ENCODE measurements around the gene MIER2. TPM values are rescaled to one million over a fixed set of nuclear protein-coding genes. Genes with fewer than 3 reads are reported as not detected.
"Not testable (repeated sequence)": the region's sequence is repeated elsewhere in the genome, so short reads cannot be mapped to it uniquely, and the experiment has no call there.

MIER2 gene
- total RNA-seq, 1 experiment from 2014 or later, result 18.6 TPM

- peak; percentile 69 for DNase-seq (ENCODE audit: low read depth)
Measured at GRCh38 chr19:289651-290371, 54.8 kb downstream of the MIER2 start.

GRCh38 chr19:288911-289310, 55.7 kb downstream of the MIER2 start:
- no peak for DNase-seq (ENCODE audit: low read depth)

GRCh38 chr19:287381-287871, 57.2 kb downstream of the MIER2 start:
- no peak for DNase-seq (ENCODE audit: low read depth)

DNA sequence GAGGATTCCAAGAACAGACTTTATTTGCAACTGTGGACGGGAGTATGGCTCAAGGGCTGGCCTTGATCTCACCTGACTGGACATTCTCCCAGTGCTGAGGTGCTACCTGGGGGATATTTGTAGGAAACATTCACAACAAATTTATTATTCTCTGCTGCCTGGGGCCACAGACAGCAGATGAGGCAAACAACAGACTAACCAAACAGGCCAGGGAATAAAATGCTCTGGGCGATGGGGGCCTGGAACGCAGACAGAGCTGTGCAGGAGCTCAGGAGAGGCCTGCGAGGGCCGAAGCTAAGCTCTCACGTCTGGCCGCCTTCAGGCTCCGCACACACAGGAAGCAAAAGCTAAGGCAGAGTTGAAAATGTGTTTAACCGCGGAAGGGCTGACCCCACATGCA, 61.2 kb downstream of the MIER2 start:
- no peak for DNase-seq (ENCODE audit: low read depth)

GRCh38 chr19:282501-282900, 62.1 kb downstream of the MIER2 start:
- no peak for DNase-seq (ENCODE audit: low read depth)

GRCh38 chr19:281992-282391, 62.6 kb downstream of the MIER2 start:
- DNase-seq (ENCODE audit: low read depth), result no peak

GRCh38 chr19:281156-281853, 63.3 kb downstream of the MIER2 start:
- no peak for DNase-seq (ENCODE audit: low read depth)

DNA sequence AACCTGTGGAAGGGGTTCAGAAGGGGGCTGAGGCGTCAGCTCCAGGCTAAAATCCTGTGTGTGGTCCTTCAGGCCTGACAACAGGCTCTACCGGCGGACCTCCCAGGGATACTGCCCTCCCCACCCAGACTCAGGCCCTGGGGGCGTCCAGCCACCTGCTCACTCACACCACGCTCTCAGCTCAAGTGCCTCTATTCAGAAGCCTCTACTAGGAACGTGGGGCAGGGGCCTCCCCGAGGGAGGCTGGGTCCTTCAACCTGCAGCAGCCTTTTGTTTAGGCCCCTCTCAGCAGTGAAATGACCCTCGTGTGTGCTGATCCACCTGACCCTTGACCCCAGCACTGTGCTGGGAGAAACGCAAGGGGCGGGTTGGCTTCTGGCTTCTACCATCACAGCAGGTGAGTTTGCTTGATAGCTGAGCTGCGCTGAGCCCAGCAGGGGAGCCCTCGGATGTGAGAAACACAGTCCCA, 64.0 kb downstream of the MIER2 start:
- DNase-seq (ENCODE audit: low read depth), result no peak

GRCh38 chr19:279656-280055, 64.9 kb downstream of the MIER2 start:
- DNase-seq (ENCODE audit: low read depth), result no peak

DNA sequence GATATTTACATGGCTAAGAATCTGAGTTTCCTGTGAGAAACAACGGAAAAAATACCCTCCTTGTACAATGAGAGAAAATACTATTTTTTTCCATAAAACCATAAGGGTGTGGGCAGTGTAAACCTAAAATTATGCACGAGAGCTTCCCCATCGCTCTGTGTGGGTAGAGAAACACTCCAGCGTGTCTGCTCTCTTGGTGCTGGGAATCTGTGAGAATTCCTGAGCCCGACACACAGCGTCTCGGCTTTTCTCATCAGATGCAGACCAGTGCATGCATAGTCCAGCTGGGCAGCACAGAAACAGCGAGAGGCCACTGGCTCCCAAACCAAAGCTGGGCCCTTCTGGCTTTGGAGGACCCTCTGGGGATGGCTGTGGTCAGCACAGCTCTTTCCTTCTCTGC, 65.4 kb downstream of the MIER2 start:
- no peak for DNase-seq (ENCODE audit: low read depth)

DNA sequence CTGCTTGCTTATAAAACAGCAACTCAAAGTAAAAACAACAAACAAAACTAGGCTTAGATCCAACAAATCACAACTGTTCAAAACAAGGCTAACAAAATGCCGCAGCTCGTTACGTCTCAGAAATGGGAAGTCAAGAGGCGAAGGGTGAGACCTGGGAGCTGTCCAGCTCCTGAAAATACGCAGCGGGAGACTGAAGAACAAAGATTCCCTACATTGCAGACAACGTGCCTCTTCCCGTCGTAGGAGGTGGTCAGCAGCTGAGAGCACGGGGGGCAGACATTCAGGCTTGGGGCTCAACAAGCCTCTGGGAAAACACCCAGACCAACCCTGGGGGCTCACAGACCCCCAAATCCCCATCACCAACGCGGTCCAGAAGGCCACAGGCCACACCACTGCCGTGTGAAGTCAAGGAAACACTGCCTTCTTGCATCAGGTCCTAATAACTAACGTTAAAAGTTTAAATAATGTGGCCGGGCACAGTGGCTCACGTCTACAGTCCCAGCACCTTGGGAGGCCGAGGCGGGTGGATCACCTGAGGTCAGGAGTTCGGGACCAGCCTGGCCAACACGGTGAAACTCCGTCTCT, 66.9 kb downstream of the MIER2 start:
- DNase-seq (ENCODE audit: low read depth), result no peak

DNA sequence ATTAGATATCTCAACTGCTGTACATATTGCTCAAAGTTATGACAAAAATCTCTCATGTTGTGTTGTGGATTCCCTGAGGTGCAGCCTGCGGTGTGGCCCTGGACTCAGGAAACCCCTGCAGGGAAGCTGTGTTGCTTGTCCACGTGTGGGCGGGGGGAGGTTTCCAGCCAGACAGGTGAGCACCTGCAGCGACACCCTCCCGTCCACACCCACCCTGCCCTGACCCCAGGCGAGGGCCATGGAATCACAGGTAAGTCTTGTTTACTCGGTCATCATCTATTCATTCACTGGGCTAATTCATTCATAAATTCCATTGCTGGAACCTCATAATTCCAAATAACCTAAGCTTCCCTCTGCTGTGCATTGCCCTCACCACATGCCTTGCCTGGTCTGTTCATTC, 67.5 kb downstream of the MIER2 start:
- no peak for DNase-seq (ENCODE audit: low read depth)

GRCh38 chr19:275958-276646, 68.5 kb downstream of the MIER2 start:
- no peak for DNase-seq (ENCODE audit: low read depth)

GRCh38 chr19:275000-275399, 69.6 kb downstream of the MIER2 start:
- no peak for DNase-seq (ENCODE audit: low read depth)

- no peak for DNase-seq (ENCODE audit: low read depth)
Measured at GRCh38 chr19:273393-273792, 71.2 kb downstream of the MIER2 start.

DNA sequence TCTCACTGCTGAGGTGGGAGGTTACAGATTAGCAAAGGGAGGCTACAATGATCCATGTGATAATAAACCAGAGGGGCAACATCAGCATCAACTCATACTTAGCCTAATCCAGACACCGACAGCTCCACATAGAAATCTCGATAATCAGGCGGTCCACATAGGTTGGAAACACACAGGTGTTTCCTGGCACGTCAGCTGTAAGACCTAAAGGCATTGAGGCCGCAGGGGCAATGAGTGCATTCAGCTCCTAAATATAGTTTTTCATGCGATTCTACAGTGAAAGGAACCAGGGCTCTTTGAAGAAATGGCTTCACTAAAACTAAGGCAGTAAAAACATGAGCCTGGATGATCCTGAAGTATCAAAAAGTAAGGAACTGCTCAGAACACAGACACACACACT, 72.7 kb downstream of the MIER2 start:
- DNase-seq (ENCODE audit: low read depth), result no peak

DNA sequence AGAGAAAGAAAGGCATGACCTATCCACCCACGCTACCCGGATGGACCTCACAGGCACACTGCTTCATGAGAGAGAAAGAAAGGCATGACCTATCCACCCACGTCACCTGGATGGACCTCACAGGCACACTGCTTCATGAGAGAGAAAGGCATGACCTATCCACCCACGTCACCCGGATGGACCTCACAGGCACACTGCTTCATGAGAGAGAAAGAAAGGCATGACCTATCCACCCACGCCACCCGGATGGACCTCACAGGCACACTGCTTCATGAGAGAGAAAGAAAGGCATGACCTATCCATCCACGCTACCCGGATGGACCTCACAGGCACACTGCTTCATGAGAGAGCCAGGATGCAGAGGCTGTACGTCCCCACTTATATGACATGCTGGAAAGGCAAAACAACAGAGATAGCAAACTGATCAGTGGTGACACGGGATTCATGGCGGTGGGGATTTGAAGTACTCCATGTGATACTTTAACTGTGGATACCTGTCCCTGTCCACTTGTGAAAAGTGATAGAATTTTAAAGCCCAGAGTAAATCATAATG, 73.8 kb downstream of the MIER2 start:
- DNase-seq (ENCODE audit: low read depth), result not testable (repeated sequence)

- no peak for DNase-seq (ENCODE audit: low read depth)
Measured at GRCh38 chr19:269241-269640, 75.4 kb downstream of the MIER2 start.

- DNase-seq (ENCODE audit: low read depth), result no peak
Measured at GRCh38 chr19:262125-262524, 82.5 kb downstream of the MIER2 start.

- DNase-seq (ENCODE audit: low read depth), result not testable (repeated sequence)
Measured at GRCh38 chr19:256804-257203, 87.8 kb downstream of the MIER2 start.
